GM12873 (cell line): ENCODE data around the gene SGMS1.

Experiments used
- CTCF ChIP-seq: IDR thresholded peaks from 2 replicates; pipeline ENCODE4 v1.5.1; 2012; ENCODE audit warnings: low read depth, mild to moderate bottlenecking, moderate library complexity, low read length, control low read depth; ENCODE audit not compliant: insufficient read depth; ENCODE audit errors: missing control alignments

The SGMS1 gene

DNA sequence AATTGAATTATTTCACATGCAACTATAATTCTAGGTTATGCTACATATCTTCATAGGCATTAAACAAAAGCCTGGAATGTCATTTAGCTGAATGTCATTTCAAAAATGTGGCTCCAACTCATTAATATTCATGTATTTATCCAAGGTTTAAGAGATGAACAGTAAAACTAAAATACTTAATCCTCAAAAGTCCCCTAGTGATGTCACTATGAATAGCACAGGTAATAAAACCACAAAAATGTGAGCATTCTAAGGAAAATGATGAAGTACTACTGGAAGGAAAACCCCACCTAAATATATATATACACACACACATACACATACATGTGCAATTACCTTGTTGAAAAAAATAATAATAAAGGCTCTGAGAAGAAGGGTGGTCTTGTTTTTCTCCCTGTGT, 218.0 kb downstream of the SGMS1 start:
- TF ChIP-seq CTCF, result no peak

DNA sequence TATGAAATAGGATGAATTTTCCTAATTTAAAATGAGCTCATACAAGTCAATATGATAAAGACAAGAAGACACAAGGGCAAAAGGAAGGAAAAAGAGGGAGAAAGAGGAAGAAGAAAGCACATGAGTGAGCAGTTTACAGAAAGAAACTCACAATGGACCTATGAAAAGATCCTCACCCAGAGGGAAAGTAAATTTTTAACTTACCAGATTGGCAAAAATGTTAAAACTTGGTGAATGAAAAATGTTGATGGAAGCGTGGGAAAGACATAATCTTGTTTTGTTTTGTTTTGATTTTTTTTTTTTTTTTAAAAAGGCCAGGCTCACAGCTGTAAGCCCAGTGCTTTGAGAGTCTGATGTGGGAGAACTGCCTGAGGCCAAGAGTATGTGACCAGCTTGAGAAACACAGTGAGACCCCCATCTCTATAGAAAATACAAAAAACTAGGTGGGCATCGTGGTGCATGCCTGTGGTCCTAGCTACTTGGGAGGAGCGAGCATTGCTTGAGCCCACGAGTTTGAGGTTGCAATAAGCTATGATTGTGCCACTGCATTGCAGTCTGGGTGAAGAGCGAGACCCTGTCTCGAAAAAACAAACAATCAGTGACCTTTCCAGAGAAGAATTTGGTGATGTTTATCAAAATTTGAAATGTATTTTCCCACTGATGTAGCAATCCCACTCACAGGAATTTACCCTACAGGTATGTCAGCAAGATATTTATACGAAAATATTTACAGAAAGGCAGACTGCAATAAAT, 219.6 kb downstream of the SGMS1 start:
- TF ChIP-seq CTCF, result no peak

DNA sequence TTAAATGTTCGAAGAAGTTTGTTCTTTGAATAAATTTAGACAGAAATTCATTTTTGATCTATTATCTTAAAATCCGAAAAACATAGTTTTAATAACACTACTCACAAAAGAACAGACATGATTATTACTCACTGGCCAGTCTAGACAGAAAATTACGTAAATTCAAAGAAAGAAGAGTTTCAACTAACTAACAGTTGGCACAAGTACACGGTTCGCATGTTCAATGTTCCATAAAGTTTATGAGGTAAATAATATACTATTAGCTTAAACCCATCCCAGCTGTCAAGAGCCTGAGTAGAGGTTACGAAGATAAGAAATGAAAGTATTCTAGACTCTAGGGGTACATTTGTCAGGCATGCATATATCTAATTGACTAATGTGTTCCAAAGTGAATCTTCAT, 220.7 kb downstream of the SGMS1 start:
- TF ChIP-seq CTCF, result no peak

GRCh38 chr10:50402466-50402865, 221.3 kb downstream of the SGMS1 start:
- TF ChIP-seq CTCF, result no peak

- TF ChIP-seq CTCF, result no peak
Observed at GRCh38 chr10:50400694-50401093, 223.1 kb downstream of the SGMS1 start.

- no peak for TF ChIP-seq CTCF
Observed at GRCh38 chr10:50398823-50399222, 224.9 kb downstream of the SGMS1 start.

DNA sequence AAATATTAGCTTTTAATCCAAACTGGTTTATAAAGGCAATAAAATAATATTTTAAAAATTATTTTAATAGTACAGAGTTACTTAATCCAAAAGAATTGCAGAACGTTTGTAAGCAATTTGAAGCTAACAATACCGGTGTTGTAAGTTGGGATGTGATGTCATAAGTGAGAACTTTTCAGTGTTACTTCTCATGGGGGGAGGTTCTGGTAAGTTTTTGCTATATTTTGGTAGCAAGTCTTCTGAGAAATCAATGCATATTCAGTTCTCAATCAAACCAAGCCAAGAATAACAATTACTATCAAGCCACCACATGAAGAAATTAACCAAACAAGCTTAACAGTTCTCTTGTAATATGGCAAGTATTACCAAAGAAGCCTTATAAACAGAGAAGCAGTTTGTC, 225.4 kb downstream of the SGMS1 start:
- TF ChIP-seq CTCF, result no peak
